GM18502 (cell line): ENCODE measurements around the gene MADCAM1.

Source experiments
- ATAC-seq: cut with Tn5 transposase; IDR thresholded peaks from one replicate; pipeline ENCODE4 v1.9.1; 2021; ENCODE audit warnings: mild to moderate bottlenecking; ENCODE audit not compliant: unreplicated experiment, poor library complexity

MADCAM1 gene

DNA sequence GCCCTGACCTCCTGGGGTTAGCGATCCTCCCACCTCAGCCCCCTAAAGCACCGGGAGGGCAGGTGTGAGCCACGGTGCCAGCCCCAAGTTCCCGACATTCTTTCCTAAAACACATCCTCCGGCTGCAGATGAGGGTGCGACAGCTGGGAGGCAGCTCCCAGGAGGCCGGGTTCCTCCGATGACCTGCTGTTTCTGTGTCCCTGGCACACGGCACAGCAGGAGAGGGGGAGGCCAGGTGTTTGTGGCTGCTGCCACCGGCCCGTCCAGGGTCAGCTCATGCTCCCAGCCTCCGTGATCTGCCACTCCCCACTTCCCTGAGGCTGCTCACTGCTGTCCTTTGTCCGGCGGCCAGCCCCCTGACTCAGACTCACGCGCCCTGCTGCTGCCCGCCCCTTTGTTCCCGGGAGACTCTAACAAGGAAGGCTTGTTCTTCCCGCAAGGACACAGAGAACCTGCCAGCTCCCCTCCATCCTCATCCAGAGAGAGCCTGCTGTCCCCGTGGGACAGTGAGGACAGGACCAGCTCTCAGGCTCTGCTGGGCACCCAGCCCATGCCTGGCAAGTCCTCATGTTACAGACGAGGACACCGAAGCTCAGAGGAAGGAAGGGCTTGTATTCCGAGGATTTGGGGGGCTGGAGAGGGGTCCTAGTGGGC, 10.6 kb upstream of the MADCAM1 start:
- ATAC-seq: no peak

DNA sequence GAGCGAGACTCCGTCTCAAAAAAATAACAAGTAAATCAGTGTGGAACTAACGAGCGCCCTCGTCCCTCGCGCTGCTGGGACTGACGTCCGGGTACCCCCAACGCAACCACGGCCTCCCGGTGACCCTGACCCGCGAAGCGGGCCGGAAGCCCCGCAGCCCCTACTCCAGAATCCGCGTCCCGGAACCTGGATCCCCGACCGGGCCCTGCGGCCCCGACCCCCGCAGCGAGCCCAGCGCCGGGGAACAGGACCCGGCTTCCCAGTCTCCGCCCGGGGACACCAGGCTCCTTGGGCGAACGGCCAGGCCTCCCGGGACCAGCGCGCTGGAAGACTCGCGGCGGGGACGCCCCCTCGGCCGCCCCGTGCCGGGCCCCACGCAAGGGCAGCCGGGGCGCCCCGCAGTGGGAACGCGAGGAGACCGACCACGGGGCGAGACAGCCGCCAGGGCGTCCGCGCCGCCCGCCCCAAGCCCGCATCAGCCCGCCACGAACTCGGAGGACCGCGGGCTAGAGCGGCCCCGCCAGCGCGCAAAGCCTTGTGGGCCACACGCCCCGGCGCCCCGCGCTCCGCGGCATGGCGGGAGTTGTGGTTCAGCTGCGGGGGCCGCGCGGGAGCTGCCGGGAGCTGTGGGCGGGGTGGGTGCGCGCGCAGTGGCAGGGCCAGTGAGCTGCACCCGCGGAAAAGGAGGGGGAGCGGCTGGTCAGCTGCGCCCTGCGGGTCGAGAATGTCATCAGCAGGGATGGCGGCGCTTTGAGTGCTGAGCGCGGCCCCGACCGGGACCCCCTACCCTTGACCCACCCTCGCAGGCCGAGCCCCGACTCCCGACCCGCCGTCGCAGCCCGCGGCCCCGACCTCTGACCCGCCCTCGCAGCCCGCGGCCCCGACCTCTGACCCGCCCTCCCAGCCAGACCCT, 7.5 kb upstream of the MADCAM1 start:
- ATAC-seq: peak; percentile 78

DNA sequence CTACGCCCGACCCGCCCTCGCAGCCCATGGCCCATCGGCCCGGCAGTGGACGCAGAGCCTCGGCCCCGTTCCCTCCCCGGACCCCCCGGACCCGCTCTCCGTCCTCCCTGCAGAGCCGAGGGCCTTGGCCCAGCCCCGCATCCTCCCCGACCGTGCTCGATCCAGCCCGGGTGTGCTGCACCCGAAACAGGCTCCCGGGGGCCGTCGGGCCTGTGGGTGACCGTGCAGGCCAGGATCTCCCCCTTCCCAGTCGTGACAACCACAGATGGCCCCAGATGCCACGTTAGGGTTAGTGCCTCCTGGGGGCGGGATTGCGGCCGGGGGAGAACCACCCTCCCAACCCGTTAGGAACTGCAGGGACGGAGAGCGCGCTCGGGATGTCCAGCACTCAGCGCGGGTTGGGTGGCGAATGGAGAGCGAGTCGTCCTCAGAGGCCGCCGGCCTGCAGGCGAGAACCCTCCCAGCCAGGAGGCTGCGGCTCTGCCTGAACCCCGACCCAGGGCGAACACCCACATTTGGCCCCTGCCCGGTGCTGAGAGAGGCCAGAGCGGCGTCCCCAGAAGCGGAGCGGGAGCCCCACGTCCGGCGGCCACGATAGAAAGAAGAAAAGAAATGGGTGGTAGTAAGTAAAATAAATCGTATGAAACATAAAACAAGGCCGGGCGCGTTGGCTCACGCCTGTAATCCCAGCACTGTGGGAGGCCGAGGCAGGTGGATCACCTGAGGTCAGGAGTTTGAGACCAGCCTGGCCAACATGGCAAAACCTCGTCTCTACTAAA, 6.7 kb upstream of the MADCAM1 start:
- ATAC-seq: peak; percentile 27

- no peak for ATAC-seq
Measured at GRCh38 chr19:491146-491741, 5.0 kb upstream of the MADCAM1 start.

GRCh38 chr19:492091-492531, 4.2 kb upstream of the MADCAM1 start:
- no peak for ATAC-seq

GRCh38 chr19:493391-494170, 2.7 kb upstream of the MADCAM1 start:
- no peak for ATAC-seq

GRCh38 chr19:494171-495080, 1.9 kb upstream of the MADCAM1 start:
- ATAC-seq: no peak

GRCh38 chr19:495081-495401, 1.2 kb upstream of the MADCAM1 start:
- ATAC-seq: no peak

GRCh38 chr19:495402-496111, 729 bp upstream of the MADCAM1 start:
- ATAC-seq: no peak

DNA sequence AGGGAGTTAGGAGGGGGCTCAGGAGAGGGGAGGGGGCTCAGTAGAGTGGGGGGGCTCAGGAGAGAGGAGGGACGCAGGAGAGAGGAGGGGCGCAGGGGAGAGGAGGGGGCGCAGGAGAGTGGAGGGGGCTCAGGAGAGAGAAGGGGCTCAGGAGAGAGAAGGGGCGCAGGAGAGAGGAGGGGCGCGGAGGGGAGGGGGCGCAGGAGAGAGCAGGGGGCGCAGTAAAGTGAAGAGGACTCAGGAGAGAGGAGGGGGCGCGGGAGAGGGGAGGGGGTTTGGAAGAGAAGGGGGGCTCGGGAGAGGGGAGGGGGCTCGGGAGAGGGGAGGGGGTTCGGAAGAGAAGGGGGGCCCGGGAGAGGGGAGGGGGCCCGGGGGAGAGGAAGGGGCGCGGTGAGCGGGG, 700 bp downstream of the MADCAM1 start:
- ATAC-seq: no peak

- no peak for ATAC-seq
Measured at GRCh38 chr19:497491-497868, 1.2 kb downstream of the MADCAM1 start.

DNA sequence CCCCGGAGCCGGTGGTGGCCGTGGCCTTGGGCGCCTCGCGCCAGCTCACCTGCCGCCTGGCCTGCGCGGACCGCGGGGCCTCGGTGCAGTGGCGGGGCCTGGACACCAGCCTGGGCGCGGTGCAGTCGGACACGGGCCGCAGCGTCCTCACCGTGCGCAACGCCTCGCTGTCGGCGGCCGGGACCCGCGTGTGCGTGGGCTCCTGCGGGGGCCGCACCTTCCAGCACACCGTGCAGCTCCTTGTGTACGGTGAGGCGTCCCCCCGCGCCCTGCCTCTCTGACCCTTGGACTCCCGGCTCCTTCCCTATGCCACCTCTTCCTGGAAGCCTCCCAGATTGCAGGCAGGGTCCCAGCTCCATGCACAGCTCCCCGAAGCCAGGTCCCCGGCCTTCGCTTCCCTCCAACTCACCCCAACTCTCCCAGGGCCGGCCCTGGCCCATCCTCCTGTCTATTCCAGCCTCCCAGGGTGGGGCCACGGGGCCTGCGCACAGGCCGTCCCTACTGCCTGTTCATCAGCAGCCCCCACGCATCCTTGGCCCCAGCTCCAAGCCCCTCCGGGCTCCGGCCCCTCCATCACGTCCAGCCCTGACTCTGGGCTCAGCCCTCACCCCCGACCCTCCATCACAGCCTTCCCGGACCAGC, 1.7 kb downstream of the MADCAM1 start:
- no peak for ATAC-seq

GRCh38 chr19:498511-498891, 2.2 kb downstream of the MADCAM1 start:
- no peak for ATAC-seq

GRCh38 chr19:498977-499623, 2.8 kb downstream of the MADCAM1 start:
- ATAC-seq: no peak

DNA sequence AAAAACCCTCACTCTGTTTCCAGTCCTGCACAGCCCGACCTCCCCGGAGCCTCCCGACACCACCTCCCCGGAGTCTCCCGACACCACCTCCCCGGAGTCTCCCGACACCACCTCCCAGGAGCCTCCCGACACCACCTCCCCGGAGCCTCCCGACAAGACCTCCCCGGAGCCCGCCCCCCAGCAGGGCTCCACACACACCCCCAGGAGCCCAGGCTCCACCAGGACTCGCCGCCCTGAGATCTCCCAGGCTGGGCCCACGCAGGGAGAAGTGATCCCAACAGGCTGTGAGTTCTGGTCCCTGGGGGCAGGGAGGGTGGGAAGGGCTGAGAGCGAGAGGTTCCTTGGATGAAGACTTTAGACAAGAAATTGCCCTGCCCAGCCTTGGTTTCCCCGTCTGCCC, 5.4 kb downstream of the MADCAM1 start:
- ATAC-seq: no peak

DNA sequence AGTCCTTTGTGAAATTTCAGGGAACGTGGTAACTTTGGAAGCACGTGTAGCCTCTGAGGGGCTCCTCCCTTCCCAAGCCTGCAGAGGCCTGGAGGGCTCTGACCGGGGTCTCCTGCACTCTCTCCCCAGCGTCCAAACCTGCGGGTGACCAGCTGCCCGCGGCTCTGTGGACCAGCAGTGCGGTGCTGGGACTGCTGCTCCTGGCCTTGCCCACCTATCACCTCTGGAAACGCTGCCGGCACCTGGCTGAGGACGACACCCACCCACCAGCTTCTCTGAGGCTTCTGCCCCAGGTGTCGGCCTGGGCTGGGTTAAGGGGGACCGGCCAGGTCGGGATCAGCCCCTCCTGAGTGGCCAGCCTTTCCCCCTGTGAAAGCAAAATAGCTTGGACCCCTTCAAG, 8.3 kb downstream of the MADCAM1 start:
- no peak for ATAC-seq
